RCC 7860 (cell line): ENCODE results near the gene EPHA8.

ENCODE experiments used
- DNase-seq: peaks from one replicate; pipeline ENCODE4 v3.0.0-alpha.2; 2015; ENCODE audit warnings: low spot score
- FAIRE-seq: peaks from 2 replicates; lab custom pipeline; 2012; peaks lifted over from hg19 to GRCh38; lab: Jason Lieb, UNC

The EPHA8 gene

DNA sequence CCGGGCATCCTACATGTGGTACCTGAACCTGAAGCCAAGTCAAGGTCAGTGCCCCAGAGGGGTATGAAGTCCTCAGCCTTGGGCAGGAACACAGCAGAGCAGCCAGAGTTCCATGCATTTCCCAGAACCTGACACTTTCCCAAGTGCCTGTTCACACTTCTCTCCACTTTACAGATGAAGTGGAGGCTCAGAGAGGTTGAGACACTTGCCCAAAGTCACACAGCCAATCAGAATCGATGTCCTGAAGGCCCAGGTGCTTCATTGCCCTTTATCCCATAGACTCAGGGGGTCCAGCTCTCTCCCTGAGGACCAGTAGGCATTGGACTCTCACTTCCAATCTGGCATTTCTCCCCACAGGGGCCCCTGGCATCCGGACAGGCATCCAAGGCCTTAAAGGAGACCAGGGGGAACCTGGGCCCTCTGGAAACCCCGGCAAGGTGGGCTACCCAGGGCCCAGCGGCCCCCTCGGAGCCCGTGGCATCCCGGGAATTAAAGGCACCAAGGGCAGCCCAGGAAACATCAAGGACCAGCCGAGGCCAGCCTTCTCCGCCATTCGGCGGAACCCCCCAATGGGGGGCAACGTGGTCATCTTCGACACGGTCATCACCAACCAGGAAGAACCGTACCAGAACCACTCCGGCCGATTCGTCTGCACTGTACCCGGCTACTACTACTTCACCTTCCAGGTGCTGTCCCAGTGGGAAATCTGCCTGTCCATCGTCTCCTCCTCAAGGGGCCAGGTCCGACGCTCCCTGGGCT, 75.4 kb downstream of the EPHA8 start:
- DNase-seq: no peak
- no peak for FAIRE-seq

DNA sequence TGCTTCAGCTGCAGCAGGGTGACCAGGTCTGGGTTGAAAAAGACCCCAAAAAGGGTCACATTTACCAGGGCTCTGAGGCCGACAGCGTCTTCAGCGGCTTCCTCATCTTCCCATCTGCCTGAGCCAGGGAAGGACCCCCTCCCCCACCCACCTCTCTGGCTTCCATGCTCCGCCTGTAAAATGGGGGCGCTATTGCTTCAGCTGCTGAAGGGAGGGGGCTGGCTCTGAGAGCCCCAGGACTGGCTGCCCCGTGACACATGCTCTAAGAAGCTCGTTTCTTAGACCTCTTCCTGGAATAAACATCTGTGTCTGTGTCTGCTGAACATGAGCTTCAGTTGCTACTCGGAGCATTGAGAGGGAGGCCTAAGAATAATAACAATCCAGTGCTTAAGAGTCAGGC, 76.0 kb downstream of the EPHA8 start:
- DNase-seq (no peak), FAIRE-seq (no peak)

DNA sequence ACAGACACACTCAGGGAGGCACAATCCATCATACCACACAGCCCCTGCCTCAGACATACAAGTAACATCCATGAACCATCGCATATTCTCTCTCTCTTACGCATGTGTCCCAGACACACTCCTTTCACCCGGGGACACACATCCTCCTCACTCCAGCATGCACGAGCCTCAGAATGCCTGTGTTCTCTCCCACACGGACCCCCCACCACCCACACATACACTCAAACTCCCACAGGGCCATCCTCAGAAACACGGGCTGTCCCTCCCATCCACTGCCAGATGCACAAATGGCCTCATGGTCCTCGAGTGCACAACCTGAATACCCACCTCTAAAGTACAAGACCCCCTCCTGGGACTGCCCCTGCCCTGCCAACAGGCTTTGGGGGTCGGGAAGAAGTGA, 78.0 kb downstream of the EPHA8 start:
- no peak for FAIRE-seq
- no peak for DNase-seq

DNA sequence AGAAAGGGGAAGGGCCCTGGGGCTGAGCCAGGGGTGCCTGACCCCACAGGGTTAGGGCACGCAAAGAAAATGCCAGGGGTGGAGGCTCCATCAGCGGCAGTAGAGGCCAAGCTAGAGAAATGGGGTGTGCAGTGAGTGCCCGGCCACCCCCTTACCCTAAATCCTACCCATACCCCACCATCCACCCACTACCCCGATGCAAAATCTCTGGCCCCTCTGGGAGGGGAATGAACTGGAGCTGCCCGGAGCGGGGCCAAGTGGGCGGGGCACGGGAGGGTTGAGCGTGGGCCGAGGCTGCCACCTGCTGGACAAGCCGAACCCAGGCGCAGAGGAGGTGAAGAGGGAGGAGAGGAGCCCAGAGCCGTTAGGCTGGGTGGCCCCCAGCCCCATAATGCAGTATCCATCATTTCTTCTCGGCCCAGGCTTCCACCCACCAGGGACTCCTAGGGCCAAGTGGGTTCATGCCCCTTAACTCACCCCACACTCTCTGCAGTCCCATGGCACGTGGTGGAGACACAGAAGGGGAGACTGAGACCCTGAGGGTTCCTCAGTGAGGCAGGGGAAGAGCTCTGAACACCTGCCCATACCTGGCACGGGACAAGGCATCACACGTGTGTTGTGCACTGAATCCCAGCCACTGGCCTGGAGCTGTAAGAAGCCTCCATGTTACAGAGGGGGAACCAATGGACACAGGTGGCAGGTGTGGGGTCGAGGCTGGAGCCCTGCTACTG, 78.8 kb downstream of the EPHA8 start:
- FAIRE-seq (no peak), DNase-seq (no peak)

DNA sequence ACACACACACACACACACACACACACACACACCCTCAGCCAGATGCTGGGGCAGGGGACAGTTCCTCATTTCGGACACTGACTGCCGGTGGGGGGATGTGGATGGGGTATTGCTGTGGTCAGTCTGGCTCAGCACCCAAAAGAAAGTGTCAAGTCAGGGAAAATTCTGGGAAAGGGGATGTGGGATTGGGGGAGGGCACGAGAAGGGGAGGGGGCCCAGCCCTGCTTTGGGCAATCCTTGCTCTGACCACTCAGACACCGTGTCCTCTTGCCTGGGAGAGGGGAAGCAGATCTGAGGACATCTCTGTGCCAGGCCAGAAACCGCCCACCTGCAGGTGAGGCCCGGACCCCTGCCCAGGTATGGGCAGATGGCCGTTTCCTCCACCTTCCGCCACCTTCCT, 80.1 kb downstream of the EPHA8 start, which contains the start of gene C1QC:
Gene C1QC, plus strand, starts transcription at position 253 of the 400 bp plus-strand sequence. CDS start 391 bp downstream, outside the sequence.
- FAIRE-seq: no peak
- DNase-seq: no peak

DNA sequence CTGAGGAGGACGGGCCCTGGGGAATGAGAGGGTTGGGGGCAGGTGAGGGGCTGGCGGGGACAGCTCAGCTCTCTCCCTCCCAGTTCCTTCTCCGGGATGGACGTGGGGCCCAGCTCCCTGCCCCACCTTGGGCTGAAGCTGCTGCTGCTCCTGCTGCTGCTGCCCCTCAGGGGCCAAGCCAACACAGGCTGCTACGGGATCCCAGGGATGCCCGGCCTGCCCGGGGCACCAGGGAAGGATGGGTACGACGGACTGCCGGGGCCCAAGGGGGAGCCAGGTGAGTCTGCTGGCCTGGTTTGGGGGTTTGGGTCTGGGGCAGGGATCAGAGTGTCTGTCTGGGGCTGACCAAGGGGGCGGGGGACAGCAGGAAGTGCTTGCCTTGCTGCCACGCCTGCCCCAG, 80.6 kb downstream of the EPHA8 start:
- no peak for DNase-seq
- FAIRE-seq: no peak

DNA sequence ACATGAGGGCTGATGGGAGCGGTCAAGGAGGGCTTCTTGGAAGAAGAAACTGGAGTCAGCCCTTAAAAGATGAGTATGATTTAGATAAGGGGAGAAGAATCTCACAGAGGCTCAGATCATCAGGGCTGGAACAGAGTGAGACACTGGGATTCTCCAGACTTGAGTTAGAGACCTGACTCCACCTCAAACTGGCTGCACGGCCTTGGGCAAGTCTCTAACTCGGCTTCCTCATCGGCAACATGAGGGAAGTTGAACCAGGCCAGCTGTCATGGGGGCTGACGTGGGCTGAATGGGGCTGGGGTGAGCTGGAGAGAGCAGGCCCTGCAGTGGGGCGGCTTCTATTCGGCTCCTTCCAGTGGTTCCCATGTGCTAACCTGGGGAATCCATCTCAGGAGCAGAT, 82.6 kb downstream of the EPHA8 start:
- FAIRE-seq (no peak), DNase-seq (no peak)

DNA sequence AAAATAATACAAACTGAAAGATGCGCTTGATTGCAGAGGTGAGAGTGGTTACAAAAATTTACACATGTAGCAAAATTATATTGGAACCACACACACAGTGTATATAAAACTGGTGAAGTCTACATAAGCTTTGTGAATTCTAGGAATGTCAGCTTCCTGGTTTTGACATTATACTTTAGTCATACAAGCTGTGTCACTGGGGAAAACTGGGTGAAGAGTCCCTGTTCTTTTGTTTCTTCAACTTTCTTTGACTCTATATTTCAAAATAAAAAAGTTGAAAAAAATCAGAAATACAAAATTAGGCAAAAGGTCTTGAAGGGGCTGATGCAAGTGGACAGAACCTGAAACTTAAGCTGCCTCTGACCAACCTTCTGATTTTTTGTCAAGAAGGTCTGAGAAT, 83.1 kb downstream of the EPHA8 start:
- DNase-seq (no peak), FAIRE-seq (no peak)

DNA sequence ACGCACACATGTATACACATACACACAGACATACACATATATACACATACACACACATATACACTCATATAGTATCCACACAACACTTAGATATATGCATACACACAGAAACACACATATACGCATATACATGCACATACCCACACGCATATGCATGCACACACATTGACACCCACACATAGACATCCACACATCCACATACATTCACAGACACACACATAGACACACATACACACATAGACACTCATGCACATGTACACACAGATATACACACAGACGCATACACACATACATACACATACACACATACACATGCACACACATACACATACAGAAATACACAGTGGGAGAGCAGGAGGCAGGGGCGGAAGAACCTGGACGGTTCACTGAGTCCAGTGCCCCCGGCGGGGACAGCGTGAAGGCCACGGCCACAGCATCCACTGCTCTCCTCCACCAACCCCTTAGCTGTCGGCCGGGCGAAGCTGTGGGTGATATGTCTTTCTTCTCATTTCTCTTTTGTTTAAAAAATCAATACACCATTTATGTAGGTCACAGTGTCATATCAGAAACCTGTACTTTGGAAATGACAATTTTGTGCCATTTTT, 86.9 kb downstream of the EPHA8 start:
- FAIRE-seq (no peak), DNase-seq (no peak)

DNA sequence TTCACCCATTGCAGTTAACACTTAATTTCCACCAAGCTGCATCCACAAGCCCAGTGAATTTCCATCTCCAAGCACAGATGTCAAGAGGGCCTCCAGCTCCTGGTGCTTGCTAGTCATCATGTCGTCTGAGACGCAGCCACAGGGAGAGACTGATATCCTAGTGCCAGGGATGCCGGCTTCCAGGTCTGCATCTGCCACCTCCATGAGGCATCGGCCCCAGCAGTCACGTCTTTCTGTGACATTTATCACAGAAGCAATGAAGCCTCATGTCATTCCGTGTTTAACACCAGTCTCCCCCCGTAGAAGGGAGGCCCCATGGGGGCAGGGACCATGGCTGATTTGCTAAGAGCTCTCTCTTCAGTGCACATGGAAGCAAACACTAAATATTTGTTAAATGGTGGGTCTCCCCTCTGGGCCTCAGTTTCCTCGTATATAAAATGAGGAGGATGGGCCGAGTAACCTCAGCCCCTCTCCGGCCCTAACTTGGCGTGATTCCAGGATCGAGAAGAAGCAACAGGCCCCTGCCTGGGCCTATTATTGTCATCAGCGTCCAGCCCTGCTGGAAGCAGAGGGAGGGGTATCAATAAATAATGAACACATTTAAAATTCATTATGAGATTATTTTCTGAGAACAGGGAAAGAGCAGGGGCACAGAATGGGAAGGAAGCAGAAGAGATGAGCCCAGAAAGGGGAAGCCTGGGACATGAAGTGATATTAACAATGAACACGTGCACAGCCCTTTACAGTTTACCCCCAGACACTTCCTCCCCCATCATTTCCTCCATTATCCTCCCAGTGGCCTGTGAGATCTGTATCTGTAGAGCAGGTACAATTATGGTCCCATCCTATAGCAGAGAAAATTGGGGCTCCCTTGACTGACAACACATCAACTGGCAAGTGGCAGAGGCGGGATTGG, 88.9 kb downstream of the EPHA8 start:
- FAIRE-seq: no peak
- DNase-seq: no peak

DNA sequence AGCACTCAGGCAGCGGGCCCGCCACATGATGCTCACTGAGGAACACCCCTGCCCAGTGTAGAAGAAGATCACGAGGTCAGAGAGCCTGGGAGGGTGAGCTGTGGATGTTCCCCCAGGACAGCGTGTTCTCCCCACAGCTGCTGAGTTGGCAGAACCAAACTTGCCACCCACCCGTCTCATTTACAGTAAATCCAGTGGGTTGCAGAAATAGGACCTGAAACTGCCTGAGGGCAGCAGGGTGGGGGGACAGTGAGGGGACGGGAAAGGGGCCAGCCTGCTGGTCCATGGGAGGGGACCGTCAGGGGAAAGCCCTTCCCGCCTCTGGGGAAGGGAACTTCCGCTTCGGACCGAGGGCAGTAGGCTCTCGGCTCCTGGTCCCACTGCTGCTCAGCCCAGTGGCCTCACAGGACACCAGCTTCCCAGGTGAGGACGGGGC, 89.6 kb downstream of the EPHA8 start, which contains the start of gene C1QB:
Gene C1QB, plus strand, starts transcription at position 356 of the 436 bp plus-strand sequence. CDS start 6,227 bp downstream, outside the sequence.
- no peak for DNase-seq
- no peak for FAIRE-seq
